G401.6 (cell line): ENCODE results near the gene CASQ1.

ENCODE experiments used
- FAIRE-seq: peaks from 2 replicates; lab custom pipeline; 2012; peaks lifted over from hg19 to GRCh38; lab: Jason Lieb, UNC

The CASQ1 gene

DNA sequence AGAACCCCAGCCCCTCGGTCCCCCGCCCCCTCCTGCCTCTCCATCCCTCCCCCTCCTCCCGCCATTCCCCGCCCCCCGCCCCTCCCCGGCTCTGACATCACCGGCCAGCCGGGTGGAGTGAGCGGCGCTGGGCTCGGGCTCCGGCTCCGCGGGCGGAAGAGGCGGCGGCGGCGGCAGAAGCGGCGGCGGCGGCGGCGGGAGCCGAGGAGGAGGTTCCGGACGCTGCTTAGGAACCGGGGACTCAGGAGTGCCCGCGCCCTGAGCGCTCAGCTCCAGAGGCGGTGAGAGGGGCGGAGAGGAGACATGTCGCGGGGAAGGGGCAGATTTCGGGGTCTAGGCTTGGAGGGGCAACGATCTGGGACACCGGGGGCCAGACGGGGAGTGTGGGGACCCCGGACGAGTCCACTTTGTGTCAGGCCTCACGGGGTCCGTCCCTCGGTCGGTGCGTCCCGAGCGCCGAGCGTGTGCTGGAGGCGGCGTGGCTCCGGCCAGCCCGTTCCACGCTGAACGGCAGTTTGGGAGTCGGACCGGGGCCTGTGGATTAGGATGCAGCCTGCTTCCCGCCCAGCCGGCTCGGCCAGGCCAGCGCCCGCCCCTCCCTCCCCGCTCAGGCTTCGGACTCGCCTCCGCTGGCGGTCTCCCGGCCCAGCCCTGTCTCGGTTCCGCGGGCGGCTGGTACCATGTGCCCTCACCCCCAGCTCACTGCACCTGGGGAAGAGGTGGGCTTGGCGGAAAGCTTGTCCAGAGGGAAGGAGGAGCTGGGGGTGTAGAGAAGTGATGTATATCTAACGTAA, 15.1 kb downstream of the CASQ1 start, which contains the start of gene PEA15:
Gene PEA15 (plus strand): TSS at position 143 of the 794 bp plus-strand sequence. CDS start 6,161 bp downstream, outside the sequence.
- FAIRE-seq, result no peak

DNA sequence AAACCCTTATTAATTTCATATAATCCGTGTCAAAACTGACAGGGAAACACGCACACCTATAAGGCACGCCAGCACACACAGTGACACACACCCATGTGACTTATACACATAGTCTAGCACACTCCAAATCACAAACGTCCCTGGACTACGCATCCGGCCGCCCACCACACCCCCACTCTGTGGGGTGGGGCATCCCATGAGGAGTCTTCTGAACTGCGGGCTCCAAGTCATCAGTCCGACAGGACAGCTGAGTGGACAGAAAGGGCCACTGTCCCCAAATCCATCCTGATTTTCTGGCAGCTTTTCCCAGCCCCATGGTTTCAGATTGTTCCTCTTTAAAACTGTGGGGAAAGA, 15.6 kb downstream of the CASQ1 start:
- no peak for FAIRE-seq

DNA sequence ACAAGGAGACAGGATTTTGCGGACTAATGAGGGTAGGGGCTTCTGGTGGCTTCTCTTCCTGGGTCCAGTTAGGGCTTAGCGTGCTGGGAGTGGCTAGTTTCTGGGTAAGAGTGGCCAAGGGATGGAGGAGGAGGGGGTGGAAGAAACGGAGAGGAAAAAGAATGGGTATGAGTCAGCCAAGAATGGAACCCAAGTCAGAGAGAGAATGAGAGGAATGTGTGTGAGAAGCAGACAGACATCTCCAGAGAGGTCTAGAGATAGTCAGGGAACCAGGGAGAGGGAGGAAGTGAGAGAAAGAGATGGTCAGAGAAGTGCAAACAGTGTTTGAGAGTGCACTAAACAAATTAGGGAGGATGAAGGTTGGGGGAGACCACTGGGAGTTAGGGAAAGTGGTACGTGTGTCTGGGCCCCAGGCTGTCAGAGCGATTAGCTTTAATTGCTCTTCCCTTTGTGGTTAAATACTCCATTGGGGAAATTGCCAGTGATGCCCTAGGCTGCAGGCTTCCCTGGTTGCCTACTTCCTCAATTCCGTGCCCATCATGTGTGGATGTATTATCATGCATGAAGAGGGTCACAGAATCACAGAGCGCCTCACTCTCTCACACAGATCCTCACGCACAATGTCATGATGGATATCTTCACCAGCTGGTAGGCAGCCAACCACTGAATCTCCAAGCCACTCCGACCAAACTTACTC, 16.2 kb downstream of the CASQ1 start:
- FAIRE-seq, result no peak

DNA sequence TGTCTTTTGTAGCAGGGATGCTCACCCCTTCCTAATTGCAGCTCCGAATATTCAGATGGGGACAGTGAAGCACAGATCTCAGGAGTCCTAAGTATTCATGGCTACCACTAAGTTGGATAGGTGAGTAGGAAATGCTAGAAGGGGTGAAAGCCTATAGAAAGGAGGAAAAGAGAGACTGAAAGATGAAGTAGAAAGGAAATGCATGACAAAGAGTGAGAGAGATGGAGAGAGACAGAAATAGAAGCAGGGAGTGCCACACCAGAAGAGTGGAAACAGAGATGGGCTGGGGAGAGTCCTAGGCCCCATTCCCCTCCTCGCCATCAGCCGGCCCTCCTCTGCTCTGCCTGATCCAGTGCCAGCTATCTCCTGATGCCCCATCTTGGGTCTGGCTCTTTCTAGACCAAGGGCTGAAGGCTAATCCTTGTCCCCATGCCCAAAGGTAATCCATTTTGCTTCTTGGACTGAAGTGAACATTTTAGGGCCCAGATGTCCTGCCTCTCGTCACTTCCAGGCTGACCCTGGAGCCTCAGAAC, 16.8 kb downstream of the CASQ1 start:
- no peak for FAIRE-seq

DNA sequence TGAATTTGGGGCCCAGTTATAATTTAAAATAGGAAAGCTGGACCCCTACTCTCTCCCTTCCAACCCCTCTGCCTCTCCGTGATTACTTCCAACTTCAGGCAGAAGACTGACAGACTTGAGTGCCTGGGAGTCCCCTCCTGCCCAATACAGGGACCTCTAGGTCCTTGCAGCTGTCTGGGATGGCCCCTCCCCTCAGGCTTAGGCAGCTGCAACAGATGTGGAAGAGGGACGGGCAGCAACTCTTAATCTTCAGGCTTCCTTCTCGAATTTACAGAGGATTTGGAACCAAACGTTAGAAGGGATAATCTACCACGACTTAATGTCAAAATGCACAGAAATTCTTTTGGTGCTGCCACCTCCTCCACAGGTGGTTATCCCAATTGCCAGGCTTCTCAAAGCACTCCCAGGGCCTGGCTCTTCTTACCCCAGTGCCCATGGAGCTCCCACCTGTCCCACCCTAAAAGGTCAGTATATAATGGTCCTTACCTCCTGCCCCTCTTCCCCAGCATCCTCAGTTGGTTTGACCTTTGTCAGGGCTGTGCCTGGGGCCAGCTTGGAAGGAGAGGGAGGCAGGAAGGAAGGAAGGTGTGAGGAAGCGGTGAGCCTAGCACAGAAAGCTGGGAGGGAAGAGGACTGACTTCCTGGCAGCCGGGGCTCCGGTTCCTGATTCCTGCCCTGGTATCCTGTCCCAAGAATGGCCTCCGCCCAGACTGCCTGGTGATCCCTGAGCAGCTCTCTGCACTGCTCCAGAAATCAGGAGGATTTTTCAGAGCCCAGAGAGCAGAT, 17.6 kb downstream of the CASQ1 start:
- FAIRE-seq, result no peak

DNA sequence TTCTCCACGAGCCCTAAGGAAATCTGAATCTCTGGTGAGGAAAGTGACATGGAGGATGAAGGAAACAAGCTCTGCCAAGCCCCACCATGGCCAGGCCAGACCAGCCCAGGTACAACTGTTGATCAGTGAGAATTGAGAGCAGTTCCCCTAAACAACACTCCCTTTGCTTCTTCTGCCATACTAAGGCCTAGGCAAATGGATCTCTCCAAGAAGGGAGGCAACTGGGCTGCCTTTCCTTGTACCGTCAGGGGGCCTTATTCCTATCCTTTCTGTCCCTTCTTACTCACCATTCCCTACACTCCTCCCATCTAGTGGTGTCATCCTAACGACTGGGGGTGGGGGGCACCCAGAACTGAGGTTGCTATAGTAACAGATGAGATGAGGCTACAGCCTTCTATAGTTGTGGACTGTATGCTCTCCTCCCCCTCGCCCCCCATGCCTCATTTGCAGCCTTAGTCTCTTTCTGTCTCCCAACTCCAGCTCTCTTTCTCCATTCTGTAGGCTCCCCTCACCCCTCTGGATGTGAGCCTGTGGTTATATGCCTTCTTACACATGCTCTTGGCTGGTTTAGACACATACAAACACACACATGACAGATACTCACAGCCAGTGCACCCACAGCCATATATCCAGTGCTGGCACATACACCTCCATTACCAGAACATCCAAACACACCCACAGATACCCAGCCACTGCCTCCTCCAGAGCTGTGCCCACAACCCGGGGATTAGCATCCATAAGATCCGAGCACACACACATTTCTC, 18.4 kb downstream of the CASQ1 start:
- FAIRE-seq, result no peak

DNA sequence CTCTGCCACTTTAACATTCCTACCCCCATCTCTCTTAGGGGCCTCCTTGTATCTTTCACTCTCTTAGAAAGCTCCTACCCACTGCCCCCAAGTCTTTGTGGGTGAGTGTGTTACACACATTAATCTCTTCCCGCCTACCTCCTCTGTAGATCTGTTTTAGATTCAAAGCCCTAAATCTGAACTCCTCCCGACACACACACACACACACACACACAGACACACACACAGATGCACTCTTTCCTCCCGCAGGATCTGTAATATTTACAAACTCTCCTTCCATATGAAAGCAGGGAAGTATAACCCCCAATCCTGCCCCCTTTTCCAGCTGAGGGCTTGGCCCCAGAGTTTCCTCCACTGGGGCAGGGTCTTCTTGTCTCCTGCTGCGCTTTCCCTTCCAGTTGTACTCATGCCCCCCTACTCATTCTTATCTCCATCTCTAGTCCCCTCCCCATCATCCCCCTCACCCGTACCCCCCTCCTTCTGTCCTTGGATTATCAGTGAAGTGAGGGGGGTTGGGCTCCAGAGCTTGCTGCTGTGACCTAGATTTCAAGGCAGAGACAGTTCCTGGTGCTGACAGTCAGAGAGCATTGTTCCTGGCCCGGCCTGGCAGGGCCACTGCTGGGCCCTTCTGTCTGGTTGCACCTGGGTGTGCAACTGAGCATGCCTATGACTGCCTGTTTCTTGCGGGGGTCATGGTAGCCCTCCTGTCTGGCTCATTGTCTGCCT, 19.1 kb downstream of the CASQ1 start:
- no peak for FAIRE-seq

DNA sequence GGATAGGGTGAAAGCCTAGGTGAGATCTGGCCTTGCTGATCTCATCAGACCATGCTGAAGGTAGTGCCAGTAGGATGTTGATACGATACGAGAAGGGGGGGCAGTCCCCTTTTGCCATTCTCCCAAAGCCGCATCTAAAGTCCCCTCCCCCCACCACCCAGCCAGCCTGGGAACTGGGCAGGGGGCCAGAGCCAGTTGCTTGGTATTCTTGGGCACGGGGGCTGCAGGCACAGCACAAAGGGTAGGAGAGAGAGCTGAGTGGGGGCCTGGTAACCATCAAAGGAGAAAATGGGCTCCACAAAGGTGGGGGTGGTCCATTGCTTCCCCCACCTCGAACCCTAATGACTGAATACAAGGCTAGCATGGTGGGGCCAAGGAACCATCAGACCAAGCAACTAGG, 20.2 kb downstream of the CASQ1 start:
- no peak for FAIRE-seq

DNA sequence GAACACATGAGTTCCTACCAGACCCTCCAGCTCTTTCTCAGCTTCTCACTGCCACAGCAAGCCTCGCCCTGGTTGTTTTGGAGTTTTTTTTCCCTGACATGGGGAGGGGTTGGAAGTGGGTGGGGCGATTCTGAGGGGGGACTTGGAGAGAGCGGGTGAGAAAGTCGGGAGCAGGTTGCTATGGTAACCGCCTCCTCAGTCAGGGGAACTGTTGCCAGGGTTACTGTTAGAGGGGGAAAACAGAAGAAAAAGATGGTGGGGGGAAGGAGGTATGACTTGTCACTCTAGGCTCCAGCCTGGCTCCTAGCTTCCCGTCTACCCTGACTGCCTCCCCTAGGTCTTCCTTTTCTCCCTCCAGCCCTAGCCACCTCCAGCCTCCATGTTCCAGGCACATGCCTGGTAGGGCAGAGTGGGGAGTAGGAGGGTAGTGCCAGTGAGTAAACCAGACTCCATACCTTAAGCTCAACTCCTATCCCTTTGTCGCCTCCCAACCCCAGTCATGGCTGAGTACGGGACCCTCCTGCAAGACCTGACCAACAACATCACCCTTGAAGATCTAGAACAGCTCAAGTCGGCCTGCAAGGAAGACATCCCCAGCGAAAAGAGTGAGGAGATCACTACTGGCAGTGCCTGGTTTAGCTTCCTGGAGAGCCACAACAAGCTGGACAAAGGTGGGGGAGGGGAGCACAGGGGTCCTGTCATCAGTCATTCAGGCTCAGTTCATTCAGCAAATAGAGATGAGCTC, 20.8 kb downstream of the CASQ1 start:
- FAIRE-seq, result no peak

DNA sequence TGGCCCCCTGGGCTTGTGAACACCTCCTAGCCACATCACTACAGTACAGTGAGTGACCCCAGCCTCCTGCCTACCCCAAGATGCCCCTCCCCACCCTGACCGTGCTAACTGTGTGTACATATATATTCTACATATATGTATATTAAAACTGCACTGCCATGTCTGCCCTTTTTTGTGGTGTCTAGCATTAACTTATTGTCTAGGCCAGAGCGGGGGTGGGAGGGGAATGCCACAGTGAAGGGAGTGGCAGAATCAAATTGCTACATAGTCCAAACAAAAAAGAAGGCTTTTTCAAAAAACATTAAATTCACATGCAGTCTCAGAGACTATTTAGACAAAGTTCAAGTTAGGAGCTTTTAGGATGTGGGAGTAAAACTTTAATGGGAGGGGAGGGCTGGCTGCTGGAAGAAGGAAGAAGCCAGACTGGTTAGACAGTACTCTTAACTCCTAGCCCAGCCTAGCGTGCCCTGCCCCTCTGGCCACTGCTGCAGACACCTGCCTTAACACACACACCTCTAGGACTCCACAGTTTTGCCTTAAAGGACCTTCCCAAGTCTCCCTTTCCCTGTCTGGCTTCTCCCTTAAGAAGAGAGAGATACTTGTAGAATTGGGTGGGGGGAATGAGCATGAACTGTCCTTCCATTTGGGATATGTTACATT, 24.2 kb downstream of the CASQ1 start:
- FAIRE-seq, result no peak

DNA sequence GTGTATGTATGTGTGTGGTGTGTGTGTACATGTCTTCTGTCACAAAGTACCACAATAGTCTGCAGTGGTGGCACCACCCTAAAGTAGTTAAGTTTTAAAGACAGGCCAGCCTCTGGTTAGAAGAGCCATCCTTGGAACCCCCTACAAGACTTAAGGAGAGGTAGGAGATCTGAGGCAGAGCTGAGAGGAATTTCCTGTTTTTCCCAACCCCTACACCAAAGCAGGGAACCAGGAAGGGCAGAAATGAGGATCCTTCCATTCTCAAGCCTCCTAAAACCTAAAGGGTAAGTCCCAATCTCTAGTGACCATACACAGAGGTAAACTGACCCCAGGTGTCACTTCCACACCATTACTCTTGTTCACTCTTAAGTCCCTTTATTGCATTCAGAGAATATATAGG, 25.9 kb downstream of the CASQ1 start:
- FAIRE-seq, result no peak

DNA sequence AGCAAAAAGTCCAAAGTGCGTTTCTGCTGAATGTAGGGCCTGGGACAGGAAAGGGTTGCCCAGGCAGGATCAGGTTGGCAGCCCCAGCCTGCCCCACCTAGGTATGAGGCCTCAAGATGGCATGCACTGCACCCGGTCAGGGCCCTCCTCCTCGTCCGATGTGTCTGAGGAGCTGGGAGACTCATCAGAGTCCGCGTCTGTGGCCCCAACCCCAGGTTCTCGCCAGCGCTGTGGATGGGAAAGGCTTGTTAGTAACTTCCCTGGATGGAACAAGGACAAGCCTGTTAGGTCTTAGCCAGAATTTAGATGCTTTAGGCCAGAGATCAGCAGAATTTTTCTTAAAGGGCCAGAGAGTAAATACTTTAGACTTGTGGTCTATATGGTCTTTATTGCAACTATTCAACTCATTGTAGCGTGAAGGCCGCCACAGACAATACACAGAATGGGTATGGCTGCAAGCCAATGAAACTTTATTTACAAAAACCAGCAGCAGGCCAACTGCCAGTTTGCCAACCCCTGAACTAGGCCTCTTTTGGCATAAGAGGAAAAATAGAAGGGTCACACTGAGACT, 27.2 kb downstream of the CASQ1 start:
- no peak for FAIRE-seq

DNA sequence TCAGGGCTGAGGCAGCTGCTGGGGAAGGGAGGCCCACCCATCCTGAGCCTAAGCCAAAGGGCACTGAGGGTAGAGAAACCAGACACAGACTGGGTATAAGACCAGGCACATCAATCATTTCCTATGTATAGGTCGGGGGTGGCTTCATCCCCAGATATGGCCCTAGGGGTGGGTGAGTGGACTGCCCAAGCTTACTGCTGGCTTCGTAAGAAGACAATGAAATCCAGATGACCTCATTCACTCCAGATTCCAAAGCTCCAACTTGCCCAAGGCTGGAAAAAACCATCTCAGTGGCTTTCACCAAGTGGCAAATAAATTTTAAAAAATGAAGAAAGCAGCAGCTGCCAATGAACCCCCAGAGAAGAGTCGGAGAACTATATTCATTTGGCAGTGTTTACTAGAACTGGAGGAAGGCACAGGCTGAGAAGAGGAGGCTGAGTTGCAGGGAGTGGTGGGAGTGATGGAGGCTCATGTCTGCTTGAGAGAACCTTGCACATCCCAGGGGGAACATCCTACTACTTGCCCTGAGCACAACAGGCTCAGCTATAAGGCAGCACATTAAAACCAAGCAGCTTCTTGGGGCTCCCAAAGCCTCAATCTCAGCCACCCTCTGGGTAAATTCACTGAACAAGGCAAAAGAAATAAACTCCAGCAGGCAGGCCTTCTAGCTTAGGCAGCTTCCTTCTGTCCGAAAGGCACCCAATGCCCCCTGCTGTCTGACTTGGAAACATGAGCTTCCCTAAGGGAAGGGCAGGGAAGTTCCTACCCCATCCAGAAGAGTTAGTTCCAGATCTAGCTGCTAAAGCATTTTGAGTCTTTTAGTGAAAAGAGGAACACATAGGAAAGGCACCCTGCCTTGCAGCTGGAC, 28.9 kb downstream of the CASQ1 start:
- no peak for FAIRE-seq

DNA sequence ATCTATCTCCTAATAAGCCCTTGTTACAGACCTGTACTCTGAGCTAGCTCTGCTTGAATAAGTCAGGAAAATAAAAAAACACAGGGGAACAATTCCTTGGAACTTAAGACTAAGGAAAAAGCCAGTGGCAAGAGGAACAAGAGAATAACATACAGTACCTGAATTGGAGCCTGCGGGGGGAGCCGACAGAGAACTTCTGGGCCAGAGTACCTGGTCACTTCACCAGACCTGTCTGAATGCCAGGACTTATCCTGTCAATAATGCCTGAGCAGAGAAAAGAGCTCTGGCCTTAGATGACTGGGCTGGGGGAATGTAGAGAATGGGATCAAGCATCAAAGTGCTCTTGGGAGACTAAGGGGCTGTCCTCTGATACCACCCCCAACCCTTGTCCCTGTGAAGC, 29.9 kb downstream of the CASQ1 start:
- FAIRE-seq, result no peak

DNA sequence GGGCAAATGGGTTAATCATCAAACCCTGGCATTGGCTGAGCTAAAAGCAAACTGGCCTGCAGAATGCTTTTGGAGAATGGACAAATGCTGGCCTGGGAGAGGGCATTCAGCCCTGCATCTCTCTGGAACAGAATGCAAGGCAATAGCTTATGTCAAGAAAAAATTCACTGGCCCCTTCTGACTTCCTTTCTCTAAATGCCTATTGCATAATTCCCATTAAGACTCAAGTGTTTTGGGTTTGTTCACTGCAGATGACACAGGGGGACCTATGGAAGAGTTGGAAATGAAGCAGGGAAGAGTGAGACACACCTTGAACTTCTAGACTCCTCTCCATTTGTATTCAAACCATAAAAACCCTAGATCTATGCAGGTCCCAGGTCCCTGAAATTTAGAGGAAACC, 30.7 kb downstream of the CASQ1 start:
- no peak for FAIRE-seq

DNA sequence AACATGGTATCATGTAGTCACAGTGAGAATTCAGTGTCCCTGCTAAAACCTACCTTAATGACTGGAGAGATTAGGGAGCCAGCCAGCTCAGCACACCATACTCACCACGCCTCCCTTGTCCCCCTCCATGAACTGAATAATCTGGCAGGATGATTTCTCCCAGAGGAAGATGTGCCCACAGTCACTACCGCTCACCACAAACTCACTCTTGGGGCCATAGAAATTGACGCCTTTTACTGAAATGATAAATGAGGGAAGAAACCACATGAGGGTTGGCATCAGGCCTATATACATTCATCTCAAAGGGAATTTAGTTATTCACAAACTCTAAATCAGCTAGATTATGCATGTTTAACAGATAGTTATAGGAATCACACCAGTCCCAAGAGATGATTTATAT, 32.2 kb downstream of the CASQ1 start:
- no peak for FAIRE-seq

DNA sequence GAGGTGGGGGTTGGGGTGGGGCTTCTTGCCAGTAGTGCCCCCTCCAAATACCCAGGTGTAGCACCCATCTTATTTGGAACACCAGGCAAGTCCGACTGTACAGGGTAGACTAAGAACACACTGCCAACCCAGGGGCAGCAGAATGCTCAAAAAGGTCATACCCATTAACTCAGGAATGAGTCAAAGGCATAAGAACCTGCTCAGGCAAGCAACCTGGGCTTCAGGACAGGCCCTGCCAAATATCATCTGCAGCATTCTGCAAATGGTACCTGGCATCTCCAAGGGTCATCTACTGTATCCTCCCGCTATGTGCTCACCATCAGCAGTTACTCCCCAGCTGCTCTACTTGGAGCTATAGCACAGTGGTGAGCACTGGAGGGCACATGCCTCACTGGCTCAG, 34.2 kb downstream of the CASQ1 start:
- no peak for FAIRE-seq

DNA sequence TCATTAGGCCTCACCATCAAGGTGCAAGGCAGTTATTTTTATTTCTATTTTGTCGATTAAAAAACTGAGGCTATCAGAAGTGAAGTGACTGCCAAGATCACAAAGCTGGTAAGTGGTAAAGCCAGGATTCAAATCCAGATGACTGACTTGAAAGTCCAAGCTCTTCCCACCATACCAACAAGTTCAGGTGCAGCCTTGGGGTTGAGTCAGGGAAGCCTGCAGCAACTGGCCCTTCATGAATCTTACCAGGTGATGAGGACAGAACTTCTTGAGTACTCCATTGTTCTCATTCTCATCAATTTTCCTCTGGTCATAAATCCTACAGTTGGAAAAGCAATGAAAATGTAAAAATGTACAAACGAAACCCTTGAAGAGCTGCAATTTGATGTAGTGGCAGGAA, 35.0 kb downstream of the CASQ1 start:
- no peak for FAIRE-seq

DNA sequence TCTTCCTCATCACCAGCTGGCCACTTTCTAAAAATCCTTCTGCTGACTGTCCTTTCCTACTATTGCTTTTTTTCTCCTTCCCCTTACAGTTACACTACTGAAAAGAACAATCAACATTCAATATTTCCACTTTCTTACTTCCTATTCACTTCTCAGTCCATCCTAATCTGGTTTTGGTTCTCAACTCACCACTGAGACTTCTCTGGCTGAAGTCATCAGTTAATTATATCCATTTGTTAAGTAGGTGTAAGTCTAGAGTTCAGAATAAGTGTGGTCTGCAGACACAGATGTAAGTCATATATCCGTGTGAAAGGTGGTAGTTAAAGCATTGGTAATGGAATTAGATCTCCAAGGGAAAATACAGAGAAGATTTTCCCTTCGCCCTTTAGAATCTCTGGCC, 36.2 kb downstream of the CASQ1 start:
- FAIRE-seq, result no peak
